ENCODE results near the gene SREK1.

GRCh38 chr5:66144834-66145390 lies 812 bp downstream of the SREK1 start:
- TF ChIP-seq CTCF (IDR thresholded peaks at IDR 0.05) = no peak
- no peak for TF ChIP-seq POLR2A (IDR thresholded peaks at IDR 0.05)

All from testis (tissue), 2 donors.